RWPE2 (cell line): ENCODE measurements around the gene PLSCR1.
"Not testable (repeated sequence)": the region's sequence is repeated elsewhere in the genome, so short reads cannot be mapped to it uniquely, and the experiment has no call there.

ENCODE experiments used
- ATAC-seq: fragments of 200-7000 bp; cut with Tn5 transposase; 3 replicates; pipeline ENCODE4 v1.9.1; 2021; ENCODE audit warnings: low read depth
- DNase-seq: peaks from one replicate; pipeline ENCODE4 v3.0.0-alpha.2; 2020; ENCODE audit warnings: low spot score
- H3K27ac ChIP-seq: fragments of 450-650 bp; 2 replicates; pipeline ENCODE4 v1.5.1; 2017; ENCODE audit warnings: mild to moderate bottlenecking; ENCODE audit not compliant: poor library complexity, severe bottlenecking
- H3K27me3 ChIP-seq: fragments of 250-450 bp; sonication (Bioruptor Pico); 2 replicates; pipeline ENCODE4 v1.5.1; 2021; ENCODE audit warnings: mild to moderate bottlenecking, moderate library complexity; ENCODE audit not compliant: insufficient read depth, poor library complexity, severe bottlenecking
- H3K36me3 ChIP-seq: fragments of 250-450 bp; sonication (Bioruptor Pico); 2 replicates; pipeline ENCODE4 v1.5.1; 2020; ENCODE audit warnings: low read depth, mild to moderate bottlenecking, moderate library complexity
- H3K4me1 ChIP-seq: fragments of 250-450 bp; sonication (Bioruptor Pico); 2 replicates; pipeline ENCODE4 v1.5.1; 2021; ENCODE audit warnings: mild to moderate bottlenecking, moderate library complexity; ENCODE audit not compliant: insufficient read depth, poor library complexity, severe bottlenecking
- H3K4me3 ChIP-seq: fragments of 250-450 bp; sonication (Bioruptor Pico); 2 replicates; pipeline ENCODE4 v1.5.1; 2021; ENCODE audit warnings: mild to moderate bottlenecking, moderate library complexity; ENCODE audit not compliant: severe bottlenecking
- H3K9me3 ChIP-seq: fragments of 250-450 bp; sonication (Bioruptor Pico); 2 replicates; pipeline ENCODE4 v1.5.1; 2021; ENCODE audit warnings: mild to moderate bottlenecking, moderate library complexity; ENCODE audit not compliant: severe bottlenecking
- CTCF ChIP-seq: fragments of 450-650 bp; IDR thresholded peaks from one replicate; pipeline ENCODE4 v1.5.1; 2017; ENCODE audit warnings: mild to moderate bottlenecking, moderate library complexity; ENCODE audit not compliant: poor library complexity, severe bottlenecking

Gene PLSCR1

GRCh38 chr3:146532406-146532805 is 12.0 kb downstream of the PLSCR1 start:
- TF ChIP-seq CTCF, result no peak
- no peak for ATAC-seq

GRCh38 chr3:146530609-146531008 is 13.8 kb downstream of the PLSCR1 start:
- H3K36me3 ChIP-seq, result peaks cover 80% of the 10 kb centered on the region
- H3K9me3 ChIP-seq, result no peaks in the 10 kb centered on the region
- DNase-seq, result no peak
- no peak for TF ChIP-seq CTCF
- H3K27me3 ChIP-seq, result no peaks in the 10 kb centered on the region
- no peaks in the 10 kb centered on the region for H3K4me1 ChIP-seq
- H3K27ac ChIP-seq, result no peak overlapping the region
- no peak for ATAC-seq
- no peak overlapping the region for H3K4me3 ChIP-seq

More at GRCh38 chr3:146532406-146532805, 12.0 kb downstream of the PLSCR1 start:
- Histone ChIP-seq H3K36me3 (peaks cover 81% of the 10 kb centered on the region), H3K4me3 (no peak overlapping the region), H3K9me3 (no peaks in the 10 kb centered on the region), H3K27me3 (no peaks in the 10 kb centered on the region), H3K27ac (no peak overlapping the region), H3K4me1 (no peaks in the 10 kb centered on the region)
- DNase-seq, result no peak

- Histone ChIP-seq H3K4me3 (no peak overlapping the region), H3K27me3 (no peaks in the 10 kb centered on the region), H3K4me1 (no peaks in the 10 kb centered on the region), H3K9me3 (no peaks in the 10 kb centered on the region), H3K27ac (no peak overlapping the region), H3K36me3 (peaks cover 88% of the 10 kb centered on the region)
- ATAC-seq (no peak), DNase-seq (no peak)
- TF ChIP-seq CTCF, result no peak
These were observed 15.4 kb downstream of the PLSCR1 start for GRCh38 chr3:146529021-146529420.

GRCh38 chr3:146524961-146525360 is 19.4 kb downstream of the PLSCR1 start:
- Histone ChIP-seq H3K27me3 (no peaks in the 10 kb centered on the region), H3K27ac (no peak overlapping the region), H3K9me3 (no peaks in the 10 kb centered on the region), H3K4me3 (no peak overlapping the region), H3K36me3 (peaks cover 69% of the 10 kb centered on the region), H3K4me1 (no peaks in the 10 kb centered on the region)
- no peak for ATAC-seq
- TF ChIP-seq CTCF, result no peak
- DNase-seq, result no peak

- peaks cover 61% of the 10 kb centered on the region for H3K36me3 ChIP-seq
- no peak overlapping the region for H3K4me3 ChIP-seq
- no peak overlapping the region for H3K27ac ChIP-seq
- H3K4me1 ChIP-seq, result no peaks in the 10 kb centered on the region
- TF ChIP-seq CTCF, result no peak
- H3K27me3 ChIP-seq, result no peaks in the 10 kb centered on the region
- no peak for DNase-seq
- no peaks in the 10 kb centered on the region for H3K9me3 ChIP-seq
- no peak for ATAC-seq
These were observed 20.9 kb downstream of the PLSCR1 start for GRCh38 chr3:146523531-146523930.

- H3K9me3 ChIP-seq, H3K27ac ChIP-seq, ATAC-seq, H3K4me3 ChIP-seq, H3K27me3 ChIP-seq, DNase-seq, H3K4me1 ChIP-seq: not testable (repeated sequence)
- H3K36me3 ChIP-seq, result peaks cover 51% of the 10 kb centered on the region
These were observed 21.9 kb downstream of the PLSCR1 start for GRCh38 chr3:146522174-146523158.
